ENCODE results near the gene SERTAD4.

Gene SERTAD4

GRCh38 chr1:210291081-210291764 lies 58.6 kb downstream of the SERTAD4 start:
- no peak overlapping the region for H3K9ac ChIP-seq (ENCODE audit: low read length in 2 of 2)
- H3K27me3 ChIP-seq (ENCODE audit: control insufficient read depth in 1 of 2, insufficient read depth in 2 of 2, low read length in 2 of 2), result no peaks in the 10 kb centered on the region
- H3K27ac ChIP-seq (ENCODE audit: low read length), result peak overlapping the region; percentile 93
- no peaks in the 10 kb centered on the region for H3K9me3 ChIP-seq (ENCODE audit: control insufficient read depth in 2 of 2, low read length in 2 of 2)
- H3K4me3 ChIP-seq (ENCODE audit: low read length in 2 of 2), result no peak overlapping the region
- peaks cover 43% of the 10 kb centered on the region for H3K4me1 ChIP-seq (ENCODE audit: control insufficient read depth, insufficient read depth, low read length)
- H3K36me3 ChIP-seq (ENCODE audit: control insufficient read depth in 2 of 2, insufficient read depth in 2 of 2, low read length in 2 of 2), result no peaks in the 10 kb centered on the region

DNA sequence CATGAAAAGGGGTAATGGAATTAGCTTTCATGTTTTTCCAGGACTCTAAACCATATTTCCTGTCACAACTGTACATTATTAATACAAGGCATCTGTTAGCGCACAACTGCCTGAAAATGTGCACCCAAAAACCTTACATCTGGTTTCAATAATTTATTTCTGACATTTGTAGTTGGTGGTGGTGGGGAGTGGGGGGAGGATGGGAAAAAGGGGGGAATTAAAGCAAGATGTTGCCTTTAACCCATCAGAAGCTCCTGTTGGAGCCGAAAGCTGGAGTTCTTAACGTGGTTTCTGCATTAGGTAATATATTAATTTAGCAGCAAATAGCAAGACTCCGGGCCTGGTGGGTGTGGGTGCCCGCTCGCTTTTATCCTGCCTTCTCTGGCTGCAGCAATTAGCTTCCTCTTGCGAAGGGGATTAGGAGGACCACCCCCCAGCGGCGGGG lies 59.2 kb downstream of the SERTAD4 start:
- H3K4me3 ChIP-seq (ENCODE audit: low read length in 2 of 2), result peak overlapping the region; percentile 28 to 75
- H3K4me1 ChIP-seq (ENCODE audit: control insufficient read depth, insufficient read depth, low read length), result peaks cover 43% of the 10 kb centered on the region
- no peaks in the 10 kb centered on the region for H3K36me3 ChIP-seq (ENCODE audit: control insufficient read depth in 2 of 2, insufficient read depth in 2 of 2, low read length in 2 of 2)
- no peaks in the 10 kb centered on the region for H3K9me3 ChIP-seq (ENCODE audit: control insufficient read depth in 2 of 2, low read length in 2 of 2)
- H3K9ac ChIP-seq (ENCODE audit: low read length in 2 of 2), result peak overlapping the region; percentile 56 to 76
- no peaks in the 10 kb centered on the region for H3K27me3 ChIP-seq (ENCODE audit: control insufficient read depth in 1 of 2, insufficient read depth in 2 of 2, low read length in 2 of 2)
- peak overlapping the region; percentile 93 for H3K27ac ChIP-seq (ENCODE audit: low read length)

DNA sequence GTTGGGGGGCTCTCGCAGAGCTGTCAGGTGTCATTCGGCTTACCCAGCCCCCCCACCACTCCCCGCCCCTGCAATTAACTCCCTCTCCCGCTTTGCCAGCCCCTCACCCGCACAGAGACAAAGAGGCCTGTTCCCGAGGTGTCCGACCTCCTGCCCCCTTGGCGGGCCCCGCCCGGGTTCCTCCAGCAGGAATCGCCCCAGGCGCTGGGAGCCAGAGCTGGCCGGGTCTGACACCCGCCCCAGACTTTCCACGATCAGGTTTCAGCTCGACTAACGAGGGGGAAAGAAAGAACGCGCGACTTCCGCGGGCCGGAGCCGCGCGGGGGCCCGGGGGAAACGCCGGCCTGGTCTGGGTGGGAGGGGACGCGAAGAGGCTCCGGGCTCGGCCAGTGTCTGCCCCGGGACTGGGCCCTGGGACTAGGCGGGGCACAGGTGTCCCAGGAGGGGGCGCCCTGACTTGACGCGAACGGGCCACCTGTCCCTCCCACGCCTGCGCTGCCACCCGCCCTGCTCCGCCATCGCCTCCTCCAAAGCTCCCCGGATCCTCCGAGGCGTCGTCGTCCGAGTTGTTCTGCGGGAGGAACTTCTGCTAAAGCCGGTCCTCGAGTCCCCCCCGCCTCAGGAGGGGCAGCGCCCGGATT lies 59.8 kb downstream of the SERTAD4 start:
- Histone ChIP-seq H3K4me3 (ENCODE audit: low read length in 2 of 2) (peak overlapping the region; percentile 55 to 75), H3K27me3 (ENCODE audit: control insufficient read depth in 1 of 2, insufficient read depth in 2 of 2, low read length in 2 of 2) (no peaks in the 10 kb centered on the region), H3K9ac (ENCODE audit: low read length in 2 of 2) (peak overlapping the region; percentile 56 to 76), H3K9me3 (ENCODE audit: control insufficient read depth in 2 of 2, low read length in 2 of 2) (no peaks in the 10 kb centered on the region), H3K36me3 (ENCODE audit: control insufficient read depth in 2 of 2, insufficient read depth in 2 of 2, low read length in 2 of 2) (no peaks in the 10 kb centered on the region), H3K4me1 (ENCODE audit: control insufficient read depth, insufficient read depth, low read length) (peaks cover 43% of the 10 kb centered on the region), H3K27ac (ENCODE audit: low read length) (peak overlapping the region; percentile 93)

- no peaks in the 10 kb centered on the region for H3K27me3 ChIP-seq (ENCODE audit: control insufficient read depth in 1 of 2, insufficient read depth in 2 of 2, low read length in 2 of 2)
- peaks cover 43% of the 10 kb centered on the region for H3K4me1 ChIP-seq (ENCODE audit: control insufficient read depth, insufficient read depth, low read length)
- H3K4me3 ChIP-seq (ENCODE audit: low read length in 2 of 2), result peak overlapping the region; percentile 55 to 75
- H3K27ac ChIP-seq (ENCODE audit: low read length), result peak overlapping the region; percentile 93
- H3K9me3 ChIP-seq (ENCODE audit: control insufficient read depth in 2 of 2, low read length in 2 of 2), result no peaks in the 10 kb centered on the region
- peak overlapping the region in 1 of 2 donors; percentile 76 for H3K9ac ChIP-seq (ENCODE audit: low read length in 2 of 2)
- H3K36me3 ChIP-seq (ENCODE audit: control insufficient read depth in 2 of 2, insufficient read depth in 2 of 2, low read length in 2 of 2), result no peaks in the 10 kb centered on the region
These were observed 60.6 kb downstream of the SERTAD4 start for GRCh38 chr1:210293171-210293607.

DNA sequence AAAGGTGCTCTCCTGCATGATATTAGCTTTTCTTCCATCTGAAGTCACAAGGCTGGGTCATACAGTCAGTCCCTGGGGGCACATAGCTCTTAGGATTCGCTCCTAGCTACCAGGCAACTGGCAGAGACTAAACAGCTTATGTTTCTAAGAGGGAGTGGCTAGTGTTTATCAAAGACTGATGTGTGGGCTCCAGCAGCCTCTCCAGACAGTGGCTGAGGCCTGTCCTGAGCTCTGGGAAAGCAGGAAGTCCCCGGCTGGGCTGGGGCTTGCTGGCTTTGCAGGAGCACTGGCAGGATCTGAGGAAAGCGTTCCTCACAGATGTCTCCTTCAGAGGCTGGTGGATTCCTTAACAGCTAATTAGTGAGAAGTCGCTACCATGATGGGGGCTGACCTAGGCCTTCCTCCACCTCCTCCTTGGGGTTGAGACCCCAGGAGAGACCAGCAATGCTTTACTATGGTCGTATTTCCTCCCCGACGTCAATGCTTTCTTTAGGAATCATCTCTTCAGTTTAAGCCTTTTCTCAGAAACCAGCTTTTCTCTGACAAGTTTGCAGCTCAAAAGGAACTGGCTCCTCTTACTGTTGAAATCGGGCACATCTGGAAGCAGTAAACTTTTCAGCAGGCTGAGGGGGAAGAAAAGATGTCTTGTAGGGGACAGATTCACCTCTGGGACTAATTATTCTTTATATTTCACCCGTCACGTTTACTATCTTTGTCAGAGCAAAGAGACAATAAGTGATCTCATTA lies 62.6 kb downstream of the SERTAD4 start:
- H3K36me3 ChIP-seq (ENCODE audit: control insufficient read depth in 2 of 2, insufficient read depth in 2 of 2, low read length in 2 of 2), result no peaks in the 10 kb centered on the region
- H3K4me3 ChIP-seq (ENCODE audit: low read length in 2 of 2), result peak overlapping the region in 1 of 2 donors; percentile 15
- H3K27me3 ChIP-seq (ENCODE audit: control insufficient read depth in 1 of 2, insufficient read depth in 2 of 2, low read length in 2 of 2), result no peaks in the 10 kb centered on the region
- peaks cover 43% of the 10 kb centered on the region for H3K4me1 ChIP-seq (ENCODE audit: control insufficient read depth, insufficient read depth, low read length)
- peak overlapping the region; percentile 71 for H3K27ac ChIP-seq (ENCODE audit: low read length)
- no peaks in the 10 kb centered on the region for H3K9me3 ChIP-seq (ENCODE audit: control insufficient read depth in 2 of 2, low read length in 2 of 2)
- peak overlapping the region in 1 of 2 donors; percentile 29 for H3K9ac ChIP-seq (ENCODE audit: low read length in 2 of 2)

Data from stomach smooth muscle (tissue), 2 donors.